Measurements from ENCODE around the gene RSPO1.
"Not testable (repeated sequence)": the region's sequence is repeated elsewhere in the genome, so short reads cannot be mapped to it uniquely, and the experiment has no call there.

The RSPO1 gene, protein sequence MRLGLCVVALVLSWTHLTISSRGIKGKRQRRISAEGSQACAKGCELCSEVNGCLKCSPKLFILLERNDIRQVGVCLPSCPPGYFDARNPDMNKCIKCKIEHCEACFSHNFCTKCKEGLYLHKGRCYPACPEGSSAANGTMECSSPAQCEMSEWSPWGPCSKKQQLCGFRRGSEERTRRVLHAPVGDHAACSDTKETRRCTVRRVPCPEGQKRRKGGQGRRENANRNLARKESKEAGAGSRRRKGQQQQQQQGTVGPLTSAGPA

DNA sequence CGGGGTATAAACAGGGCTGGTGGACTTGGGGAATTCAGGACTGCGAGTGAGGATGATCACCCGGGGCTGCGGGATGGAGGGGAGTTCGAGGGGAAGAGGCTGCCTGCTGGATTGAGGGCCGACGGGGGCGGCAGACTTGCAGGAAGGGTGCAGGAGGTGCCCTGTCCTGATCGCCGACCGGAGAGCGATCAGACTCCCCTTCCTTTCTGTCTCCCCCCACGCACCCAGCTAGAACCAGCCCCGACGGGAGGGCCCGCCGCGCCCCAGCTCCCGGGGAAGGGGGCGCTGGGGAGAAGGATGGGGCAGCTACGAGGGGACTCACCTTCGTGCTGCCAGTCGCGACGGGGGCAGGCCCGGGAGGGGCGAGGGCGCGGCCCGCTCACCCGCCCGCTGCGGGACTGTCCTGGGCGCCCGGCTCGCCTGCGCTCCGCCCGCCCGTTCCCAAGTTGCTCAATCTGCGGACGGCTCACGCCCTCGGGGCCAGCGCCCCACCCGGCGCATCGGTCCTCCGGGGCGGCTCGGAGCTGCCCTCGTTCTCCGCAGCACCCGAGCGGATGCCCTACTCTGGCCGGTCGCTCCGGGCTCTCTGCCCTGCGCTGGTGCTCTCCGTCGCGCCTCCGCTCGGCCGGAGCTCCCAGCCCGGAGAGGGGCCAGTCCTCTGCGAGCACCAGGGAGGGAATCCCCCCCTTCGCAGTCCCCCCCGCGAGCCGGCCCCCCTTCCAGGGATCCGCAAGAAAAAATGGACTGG, at the start of gene RSPO1:
TSS of gene RSPO1 (minus strand) at position 649 of the 748 bp plus-strand sequence. CDS start 5,231 bp downstream, outside the sequence.
- DNase-seq: no peak

GRCh38 chr1:37684182-37684581, 49.5 kb upstream of the RSPO1 start:
- DNase-seq: not testable (repeated sequence)

- peak; percentile 81 for DNase-seq
Measured at GRCh38 chr1:37682334-37682987, 47.8 kb upstream of the RSPO1 start.

DNA sequence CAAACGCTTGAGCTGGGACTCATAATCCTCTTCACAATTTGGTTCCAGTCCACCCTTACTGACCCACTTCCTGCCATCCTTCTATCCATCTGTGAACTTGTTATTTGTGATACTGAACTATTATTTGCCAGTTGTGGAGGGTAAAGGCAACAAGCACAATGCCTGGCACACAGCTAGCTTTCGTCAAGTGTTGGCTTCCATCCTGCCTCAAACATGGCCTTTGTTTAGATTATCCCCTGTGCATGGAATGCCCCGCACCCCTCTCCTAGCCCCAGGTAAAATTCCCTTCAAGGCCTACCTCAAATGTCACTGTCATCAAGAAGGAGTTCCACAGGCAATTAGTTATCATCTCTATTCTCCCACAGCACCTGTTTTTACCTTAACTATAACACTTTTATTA, 46.2 kb upstream of the RSPO1 start:
- no peak for DNase-seq

DNA sequence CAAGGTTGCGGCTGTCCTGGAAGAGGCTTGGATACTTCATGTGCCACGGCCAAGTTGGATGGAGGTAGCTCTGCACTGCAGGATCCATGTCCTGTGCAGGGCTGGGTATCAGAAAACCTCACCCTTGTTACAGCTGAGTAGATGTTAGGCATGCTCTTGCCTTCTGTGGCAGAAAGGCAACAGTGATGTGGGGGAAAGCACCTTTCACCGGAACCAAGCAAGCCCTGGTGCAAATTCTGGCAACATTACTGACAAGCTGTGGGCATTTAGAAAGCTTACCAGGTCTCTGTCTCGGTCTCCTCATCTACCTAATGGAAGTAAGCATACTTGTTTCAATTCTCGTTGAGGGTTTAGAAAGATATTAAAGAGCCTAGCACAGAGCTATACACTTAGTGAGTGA, 43.1 kb upstream of the RSPO1 start:
- no peak for DNase-seq

- DNase-seq: no peak
Measured at GRCh38 chr1:37677143-37677439, 42.4 kb upstream of the RSPO1 start.

DNA sequence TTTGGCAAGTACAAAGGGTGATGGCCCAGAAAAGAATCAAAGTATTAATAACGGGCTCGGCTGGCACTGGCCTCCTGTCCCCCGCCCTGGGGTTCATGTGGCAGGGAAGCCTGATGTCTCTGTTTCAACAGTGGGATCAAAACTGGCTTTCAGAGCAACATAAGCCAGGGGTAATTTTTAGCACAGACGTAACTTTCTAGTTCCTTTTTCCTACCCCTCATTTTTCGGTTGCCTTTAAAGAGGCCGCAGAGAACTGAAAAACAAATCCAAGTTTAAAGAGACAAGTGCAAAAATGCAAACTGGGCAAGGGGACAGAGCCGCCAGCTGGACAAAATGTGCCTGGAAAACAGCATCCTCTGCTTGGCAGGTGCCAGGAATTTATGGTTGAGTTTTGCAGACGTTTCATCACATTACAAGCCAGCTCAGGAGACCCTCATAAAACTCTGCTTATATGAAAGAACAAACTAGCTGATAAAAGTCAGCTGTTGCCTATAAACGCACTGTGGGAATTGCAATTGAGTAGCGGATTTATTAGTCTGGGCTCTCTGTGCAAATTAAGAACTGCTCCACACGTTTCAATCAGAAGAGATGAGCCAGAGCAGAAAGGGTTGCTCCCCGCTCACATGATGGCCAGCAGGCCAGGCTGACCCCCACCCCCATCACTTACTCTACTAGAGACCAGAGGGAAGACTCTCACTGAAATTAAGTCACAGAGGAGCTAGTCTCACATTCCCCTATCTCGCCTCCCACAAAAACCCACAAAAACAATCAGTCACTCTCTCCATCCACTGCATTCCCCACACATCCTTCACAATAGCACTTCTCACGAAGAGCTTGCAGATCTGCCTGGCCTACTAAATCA, 41.8 kb upstream of the RSPO1 start:
- no peak for DNase-seq

GRCh38 chr1:37673920-37674319, 39.2 kb upstream of the RSPO1 start:
- peak; percentile 73 for DNase-seq

DNA sequence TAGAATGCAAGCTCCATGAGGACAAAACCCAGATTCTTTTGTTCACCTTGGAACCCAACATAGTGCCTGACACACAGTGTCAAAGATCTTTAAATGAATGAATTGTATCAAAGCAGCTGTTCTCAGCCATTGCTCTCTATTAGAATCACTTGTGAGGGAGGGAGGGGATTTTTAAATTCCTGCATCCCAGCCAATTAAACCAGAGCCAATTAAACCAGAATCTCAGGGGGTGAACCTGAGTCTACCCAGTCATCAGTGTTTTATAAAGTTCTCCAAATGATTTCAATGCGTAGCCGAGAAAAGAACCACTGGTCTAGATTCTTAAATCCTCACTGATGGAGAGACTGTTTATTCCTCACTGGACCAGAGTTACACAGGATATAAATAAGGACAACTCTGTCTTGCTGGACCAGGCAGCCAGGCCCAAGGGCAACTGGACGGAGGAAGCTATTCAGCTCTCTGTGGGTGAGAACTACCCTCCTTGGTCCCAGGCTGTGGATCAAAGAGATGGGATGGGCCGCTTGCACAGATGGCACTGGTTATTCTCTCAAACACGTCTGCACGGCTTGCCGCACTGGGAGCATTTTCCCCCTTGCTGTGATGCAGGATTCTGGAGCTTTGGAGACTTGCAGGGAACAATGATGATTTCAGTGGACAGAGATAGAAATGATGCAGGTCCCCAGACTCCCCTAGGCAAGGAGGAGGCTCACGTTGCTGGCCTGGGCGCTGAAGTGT, 37.6 kb upstream of the RSPO1 start:
- no peak for DNase-seq

DNA sequence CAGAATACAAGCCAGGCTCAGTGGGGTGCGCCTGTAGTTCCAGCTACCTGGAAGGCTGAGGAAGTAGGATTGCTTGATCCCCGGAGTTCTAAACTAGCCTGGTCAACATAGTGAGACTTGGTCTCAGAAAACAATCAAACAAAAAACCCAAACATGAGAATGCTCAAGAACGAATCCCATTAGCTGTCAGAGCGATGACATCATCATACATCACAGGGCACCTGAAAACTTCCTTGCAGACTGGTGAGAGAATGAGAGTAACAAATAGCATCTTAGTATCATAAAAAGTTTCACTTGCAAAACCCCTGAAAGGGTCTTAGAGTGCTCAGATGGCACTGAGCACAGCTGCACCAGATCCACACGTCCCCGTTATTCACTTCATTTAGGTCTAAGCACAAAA, 36.6 kb upstream of the RSPO1 start:
- no peak for DNase-seq

DNA sequence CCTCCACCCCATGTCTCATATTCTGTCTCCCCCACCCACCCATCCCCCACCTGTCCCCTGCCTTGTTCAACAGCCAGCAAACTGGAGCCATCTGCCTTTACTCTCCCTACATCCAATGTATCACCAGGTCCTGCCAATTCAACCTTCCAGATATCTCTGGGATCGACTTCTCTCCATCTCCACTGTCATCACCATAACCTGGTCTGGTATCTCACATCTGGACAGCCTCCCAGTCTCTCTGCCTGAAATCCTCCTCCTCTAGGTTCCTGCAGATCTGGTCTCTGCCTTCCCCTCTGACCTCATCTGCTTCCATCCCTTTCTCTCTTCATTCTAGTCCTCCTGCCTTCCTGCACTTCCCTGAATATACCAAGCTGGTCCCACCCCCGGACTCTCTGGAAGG, 35.4 kb upstream of the RSPO1 start:
- no peak for DNase-seq

DNA sequence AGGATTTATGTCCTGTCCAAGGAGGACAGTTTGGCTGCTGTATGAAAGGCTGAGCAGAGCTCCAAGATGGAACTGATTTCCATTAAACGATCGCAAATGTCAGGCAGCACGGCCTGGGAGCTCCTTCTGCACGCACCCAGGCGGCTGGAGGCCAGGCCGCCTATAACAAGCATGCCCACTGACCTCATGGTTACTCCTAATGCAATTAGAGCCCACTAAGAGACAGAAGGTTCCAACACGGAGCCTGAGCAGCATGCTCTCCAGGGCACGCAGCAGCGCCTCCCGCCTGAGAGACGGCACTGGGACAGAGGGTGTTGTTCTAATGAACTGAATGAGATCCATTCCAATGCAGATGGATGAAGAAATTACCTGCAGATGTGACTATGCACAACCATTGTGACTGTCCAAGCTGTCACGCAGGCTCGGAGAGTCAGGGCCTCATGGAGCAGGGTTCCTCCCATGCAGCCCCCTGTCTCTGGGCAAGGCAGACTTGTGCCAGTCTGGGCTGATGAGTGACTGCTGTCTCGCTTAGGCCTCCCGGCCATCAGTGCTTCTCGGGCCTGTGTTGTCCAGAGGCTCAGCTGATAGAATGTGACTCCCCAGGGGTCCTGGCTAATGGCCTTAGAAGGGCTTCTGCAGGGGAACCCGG, 32.5 kb upstream of the RSPO1 start:
- DNase-seq: no peak

- no peak for DNase-seq
Measured at GRCh38 chr1:37666241-37666867, 31.7 kb upstream of the RSPO1 start.

- DNase-seq: no peak
Measured at GRCh38 chr1:37663426-37664000, 28.8 kb upstream of the RSPO1 start.

DNA sequence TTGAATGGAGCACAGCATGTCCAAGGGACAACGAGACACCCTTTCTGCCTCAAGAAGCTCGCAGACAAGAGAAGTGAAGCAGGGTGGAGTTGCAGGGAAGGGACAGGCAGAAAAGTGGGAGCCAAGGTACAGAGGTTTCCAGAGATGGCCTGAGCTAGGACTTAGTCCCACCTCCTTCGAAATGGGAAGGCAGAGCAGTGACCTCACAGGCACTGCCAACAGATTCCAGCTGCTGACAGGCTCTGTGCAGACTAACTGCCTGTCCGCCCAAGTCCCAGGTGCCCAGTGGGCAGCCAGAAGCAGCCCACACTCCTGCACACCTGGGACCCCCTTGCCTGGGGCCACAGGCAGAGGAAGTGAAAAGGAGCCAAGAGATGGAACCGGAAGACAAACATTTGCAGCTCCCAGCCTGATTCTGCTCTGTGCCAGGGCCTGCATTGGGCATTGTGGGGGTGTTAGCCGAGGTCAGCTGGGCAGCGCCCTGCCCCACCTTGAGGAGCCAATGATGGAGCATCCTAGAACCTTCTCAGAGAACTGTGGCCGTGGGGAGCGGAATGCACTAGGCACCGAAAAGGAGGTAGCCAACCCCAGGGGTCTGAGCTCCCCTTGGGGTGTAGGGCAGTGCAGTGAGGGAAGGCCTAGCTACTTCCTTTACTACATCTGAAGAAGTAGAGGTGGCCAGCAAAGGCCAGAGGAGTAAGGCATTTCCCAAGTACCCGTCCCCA, 27.5 kb upstream of the RSPO1 start:
- no peak for DNase-seq

DNA sequence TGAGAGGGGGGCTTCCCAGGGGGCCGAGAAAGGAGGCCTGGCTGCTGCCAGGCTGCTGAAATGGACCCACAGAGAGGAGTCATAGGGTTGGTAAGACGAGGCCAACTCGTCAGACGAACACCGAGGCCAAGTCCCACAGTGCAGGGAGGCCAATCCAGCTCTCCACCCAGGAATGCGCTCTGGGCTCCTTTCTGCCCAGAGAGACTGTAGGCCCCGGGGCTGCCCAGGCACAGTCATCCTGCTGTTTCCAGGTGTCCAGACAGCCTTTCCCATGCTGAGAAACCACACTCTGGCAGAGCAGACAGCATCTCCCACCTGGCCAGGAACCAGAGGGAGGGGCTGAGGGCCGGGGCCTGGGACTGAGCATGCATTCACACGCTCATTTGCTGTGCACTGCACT, 26.7 kb upstream of the RSPO1 start:
- DNase-seq: no peak

- DNase-seq: no peak
Measured at GRCh38 chr1:37660664-37661063, 26.0 kb upstream of the RSPO1 start.

DNA sequence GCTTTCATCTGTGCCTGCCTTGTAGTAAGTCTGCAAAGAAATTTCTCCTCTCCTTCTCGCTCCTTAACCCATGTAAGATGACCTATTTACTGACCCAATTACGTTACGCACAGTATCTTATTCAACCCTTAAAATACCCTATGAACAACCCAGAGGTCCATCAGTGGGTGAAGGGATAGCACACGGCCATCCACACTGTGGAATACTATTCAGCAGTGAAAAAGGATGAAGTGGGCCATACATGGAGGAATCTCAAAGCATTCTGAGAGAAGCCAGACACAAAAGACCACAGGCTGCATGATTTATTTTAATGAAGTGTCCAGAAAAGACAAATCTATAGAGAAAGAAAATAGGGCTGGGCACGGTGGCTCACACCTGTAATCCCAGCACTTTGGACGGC, 23.8 kb upstream of the RSPO1 start:
- DNase-seq: no peak

- no peak for DNase-seq
Measured at GRCh38 chr1:37657620-37658412, 23.1 kb upstream of the RSPO1 start.

DNA sequence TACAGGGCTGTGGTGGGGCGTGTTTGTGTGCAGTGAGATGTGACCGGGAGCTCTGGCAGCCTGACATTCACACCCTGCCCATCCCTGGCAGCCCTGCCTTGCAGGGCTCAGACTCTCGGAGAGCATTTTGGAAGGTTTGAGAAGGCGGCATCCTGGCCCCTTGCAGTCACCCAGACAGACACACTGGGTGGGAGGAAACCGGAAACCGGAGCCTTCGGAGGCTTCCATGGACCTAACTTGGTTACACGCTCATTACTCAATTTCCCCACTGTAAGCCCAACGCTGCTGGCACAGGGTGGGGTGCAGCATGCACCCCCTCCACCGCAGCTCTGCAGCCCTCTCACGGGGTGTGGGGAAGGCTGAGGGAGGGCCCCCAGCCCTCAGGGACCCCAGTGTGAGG, 22.2 kb upstream of the RSPO1 start:
- no peak for DNase-seq

All from CD4-positive, alpha-beta T cell treated with Interleukin-12 subunit alpha and Interleukin-12 subunit beta, for 1 hour (primary cell).